Inflammatory macrophage (primary cell): ENCODE results near the gene POLE.

ENCODE experiments used
- DNase-seq, 2 donors: peaks; one replicate each; pipeline ENCODE4 v3.0.0-alpha.2; 2020 to 2022

Gene POLE

GRCh38 chr12:132624910-132625630 lies 62.1 kb downstream of the POLE start:
- DNase-seq: no peak

- DNase-seq: no peak
These were observed 62.8 kb downstream of the POLE start for GRCh38 chr12:132624186-132624855.

GRCh38 chr12:132623072-132623869 lies 63.9 kb downstream of the POLE start:
- DNase-seq: no peak

- no peak for DNase-seq
These were observed 64.6 kb downstream of the POLE start for GRCh38 chr12:132622437-132623071.

GRCh38 chr12:132621657-132622435 lies 65.3 kb downstream of the POLE start:
- no peak for DNase-seq

- DNase-seq: no peak
These were observed 66.1 kb downstream of the POLE start for GRCh38 chr12:132620899-132621656.

- DNase-seq: no peak
These were observed 66.8 kb downstream of the POLE start for GRCh38 chr12:132620113-132620898.

- no peak for DNase-seq
These were observed 67.6 kb downstream of the POLE start for GRCh38 chr12:132619386-132620112.

- no peak for DNase-seq
These were observed 68.1 kb downstream of the POLE start for GRCh38 chr12:132619071-132619385.

- no peak for DNase-seq
These were observed 68.5 kb downstream of the POLE start, which contains the start of gene P2RX2 for GRCh38 chr12:132618683-132619043. P2RX2 (plus strand) TSS chr12:132618776; CDS start chr12:132618817, 41 bp downstream.

- DNase-seq: no peak
These were observed 69.1 kb downstream of the POLE start for GRCh38 chr12:132617822-132618682.

GRCh38 chr12:132617135-132617701 lies 69.9 kb downstream of the POLE start:
- no peak for DNase-seq

GRCh38 chr12:132615579-132616038 lies 71.5 kb downstream of the POLE start:
- no peak for DNase-seq

GRCh38 chr12:132614861-132615578 lies 72.1 kb downstream of the POLE start:
- peak; percentile 78 to 82 for DNase-seq

GRCh38 chr12:132614029-132614428 lies 73.1 kb downstream of the POLE start:
- DNase-seq: no peak

- DNase-seq: no peak
These were observed 75.5 kb downstream of the POLE start for GRCh38 chr12:132611620-132612019.

GRCh38 chr12:132610866-132611602 lies 76.1 kb downstream of the POLE start:
- DNase-seq: no peak
